GM12864 (cell line): ENCODE measurements around the gene TGM4.

Experiments
- DNase-seq: peaks from one replicate; pipeline ENCODE4 v3.0.0-alpha.2; 2011; ENCODE audit warnings: low read depth
- H3K4me3 ChIP-seq: 2 replicates; pipeline ENCODE4 v1.5.1; 2011; ENCODE audit warnings: mild to moderate bottlenecking, low read depth, low read length, control low read depth
- CTCF ChIP-seq: IDR thresholded peaks from 2 replicates; pipeline ENCODE4 v1.5.1; 2011; ENCODE audit warnings: low read depth, mild to moderate bottlenecking, moderate library complexity, low read length, control low read depth, inconsistent platforms; ENCODE audit errors: missing control alignments

Gene TGM4

GRCh38 chr3:44958386-44958785 is 84.0 kb downstream of the TGM4 start:
- no peak for TF ChIP-seq CTCF
- no peak overlapping the region for H3K4me3 ChIP-seq
- DNase-seq, result no peak

GRCh38 chr3:44960387-44961026 is 86.1 kb downstream of the TGM4 start:
- H3K4me3 ChIP-seq, result no peak overlapping the region
- TF ChIP-seq CTCF, result no peak
- DNase-seq, result no peak

- H3K4me3 ChIP-seq, result no peak overlapping the region
- TF ChIP-seq CTCF, result no peak
- DNase-seq, result no peak
Measured at GRCh38 chr3:44961888-44962287, 87.5 kb downstream of the TGM4 start.

- no peak overlapping the region for H3K4me3 ChIP-seq
- TF ChIP-seq CTCF, result no peak
- DNase-seq, result no peak
Measured at GRCh38 chr3:44962621-44963393, 88.4 kb downstream of the TGM4 start.

GRCh38 chr3:44963571-44964325 is 89.3 kb downstream of the TGM4 start:
- no peak for TF ChIP-seq CTCF
- no peak overlapping the region for H3K4me3 ChIP-seq
- DNase-seq, result no peak
